ENCODE measurements around the gene ADAMTS6.

GRCh38 chr5:65441800-65442199 lies 39.9 kb downstream of the ADAMTS6 start:
- TF ChIP-seq HDGF (IDR thresholded peaks at IDR 0.05; ENCODE audit: borderline replicate concordance) (no peak), ELF4 (IDR thresholded peaks at IDR 0.05) (no peak), TARDBP (IDR thresholded peaks at IDR 0.05) (no peak), ZNF384 (IDR thresholded peaks at IDR 0.05) (no peak)
- TF ChIP-seq, protein P1, sequence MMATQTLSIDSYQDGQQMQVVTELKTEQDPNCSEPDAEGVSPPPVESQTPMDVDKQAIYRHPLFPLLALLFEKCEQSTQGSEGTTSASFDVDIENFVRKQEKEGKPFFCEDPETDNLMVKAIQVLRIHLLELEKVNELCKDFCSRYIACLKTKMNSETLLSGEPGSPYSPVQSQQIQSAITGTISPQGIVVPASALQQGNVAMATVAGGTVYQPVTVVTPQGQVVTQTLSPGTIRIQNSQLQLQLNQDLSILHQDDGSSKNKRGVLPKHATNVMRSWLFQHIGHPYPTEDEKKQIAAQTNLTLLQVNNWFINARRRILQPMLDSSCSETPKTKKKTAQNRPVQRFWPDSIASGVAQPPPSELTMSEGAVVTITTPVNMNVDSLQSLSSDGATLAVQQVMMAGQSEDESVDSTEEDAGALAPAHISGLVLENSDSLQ (IDR thresholded peaks at IDR 0.05), result no peak
